NCI-H748 (cell line): Measurements from ENCODE around the gene BDKRB1.

Experiments
- DNase-seq: peaks from one replicate; lab custom pipeline; 2025; ENCODE audit not compliant: unreplicated experiment; lab: John Stamatoyannopoulos, UW

The BDKRB1 gene

DNA sequence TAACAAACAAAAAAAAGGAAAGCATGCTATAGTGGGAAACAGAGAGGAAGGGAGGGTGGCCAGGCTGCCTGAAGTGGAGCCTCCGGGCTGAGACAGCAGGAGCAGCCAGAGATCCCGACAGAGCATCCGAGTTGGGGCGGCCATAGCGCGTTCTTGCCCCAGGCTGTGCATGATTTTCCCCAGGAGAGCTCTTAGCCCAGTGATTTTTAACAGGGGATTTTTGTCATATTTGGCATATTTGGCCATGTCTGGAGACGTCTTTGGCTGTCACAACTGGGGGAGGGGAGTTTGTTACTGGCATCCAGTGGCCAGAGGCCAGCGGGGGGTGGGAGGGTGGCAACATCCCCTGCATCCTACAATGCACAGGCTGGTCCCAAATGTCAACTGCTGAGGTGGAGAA, 23.6 kb downstream of the BDKRB1 start:
- no peak for DNase-seq

DNA sequence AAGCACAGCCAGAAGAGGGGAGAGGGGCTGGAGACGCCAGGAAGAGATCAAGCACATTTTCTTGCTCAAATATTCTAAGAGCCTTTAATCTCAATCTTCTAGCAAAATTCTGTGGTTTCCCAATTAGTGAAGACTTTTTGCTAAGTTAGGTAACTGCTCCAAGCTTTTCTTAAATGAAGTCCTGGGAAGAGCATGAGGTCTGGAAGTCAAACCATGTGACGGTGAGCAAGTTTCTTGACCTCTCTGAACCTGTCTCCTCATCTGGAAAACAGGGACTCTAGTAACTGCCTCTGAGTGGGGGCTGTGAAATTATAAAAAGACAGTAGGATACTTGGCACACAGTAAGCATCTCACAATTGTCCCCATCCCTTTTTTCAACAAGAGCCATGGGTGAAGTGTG, 24.1 kb downstream of the BDKRB1 start:
- no peak for DNase-seq

DNA sequence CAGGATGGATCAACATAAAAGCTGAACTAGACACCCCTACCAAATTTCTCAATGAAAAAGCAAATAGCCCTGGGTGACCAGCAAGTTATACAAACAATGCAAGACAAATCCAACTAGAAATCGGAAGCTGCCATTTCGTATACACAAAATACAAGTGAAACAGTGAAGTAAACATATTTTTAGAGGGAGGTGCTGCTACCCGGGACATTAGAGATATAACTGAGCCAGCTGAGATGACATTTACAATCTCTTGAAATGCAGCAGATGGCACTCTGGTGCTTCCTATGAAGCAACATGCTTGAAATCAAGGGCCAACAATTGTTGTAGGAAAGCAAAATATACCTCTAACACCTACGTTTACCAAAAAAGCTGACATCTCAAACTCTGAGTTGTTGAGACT, 25.5 kb downstream of the BDKRB1 start:
- DNase-seq = peak; percentile 28

DNA sequence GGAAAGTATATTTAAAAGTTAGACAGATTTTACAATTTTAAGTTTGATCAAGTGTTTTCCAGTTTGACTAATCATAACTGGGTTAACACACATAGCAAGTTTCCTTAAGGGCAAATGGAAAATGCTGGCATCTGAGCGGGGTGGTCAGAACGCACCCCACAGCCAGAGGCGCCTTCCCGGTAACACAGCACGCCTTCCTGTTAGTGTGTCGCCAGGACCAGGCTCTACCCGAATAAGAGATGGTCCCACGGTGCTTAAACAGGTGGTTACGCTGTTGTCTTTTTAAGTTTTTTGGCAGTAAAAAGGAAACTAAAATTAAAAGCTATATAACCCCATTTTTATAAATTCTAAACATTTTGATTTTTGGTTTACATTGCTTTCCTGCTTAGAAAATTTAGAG, 28.0 kb downstream of the BDKRB1 start:
- no peak for DNase-seq

DNA sequence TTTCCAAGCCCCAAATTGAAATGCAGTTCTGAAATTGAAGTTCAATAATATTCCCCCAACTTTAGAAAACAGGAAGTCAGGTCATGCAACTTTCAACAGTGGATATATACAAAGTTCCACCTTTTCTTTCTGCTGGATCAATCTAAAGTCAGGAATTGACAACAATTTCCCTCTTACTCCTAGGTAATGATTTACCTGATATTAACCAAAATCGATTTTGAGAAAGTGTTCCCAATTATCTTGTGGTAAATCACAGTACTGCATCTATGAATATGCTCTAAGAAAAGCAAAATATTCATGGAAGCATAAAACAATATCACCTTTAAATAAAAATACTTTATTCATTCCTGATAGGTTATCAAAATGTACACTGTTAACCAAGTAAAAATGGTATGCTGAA, 28.4 kb downstream of the BDKRB1 start:
- no peak for DNase-seq

DNA sequence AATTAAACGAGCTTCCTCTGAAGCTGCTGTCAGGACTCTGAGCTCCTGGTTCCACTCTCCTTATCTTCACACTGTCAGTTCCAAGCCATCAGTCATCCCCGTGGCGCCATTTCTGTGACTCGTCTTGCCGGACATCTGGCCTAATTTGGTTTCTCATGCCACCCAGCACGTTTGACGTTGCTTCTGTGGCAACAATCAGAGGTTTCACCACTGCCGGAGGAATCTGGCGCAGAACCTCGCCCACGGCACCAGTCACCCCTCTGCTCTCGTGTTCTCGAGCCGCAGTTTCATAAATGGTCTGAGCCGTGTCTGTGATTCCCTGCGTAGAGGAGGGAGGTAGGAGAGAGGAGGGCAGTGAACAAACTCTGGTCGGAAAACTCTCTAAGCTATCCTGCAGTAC, 29.7 kb downstream of the BDKRB1 start:
- DNase-seq = no peak

DNA sequence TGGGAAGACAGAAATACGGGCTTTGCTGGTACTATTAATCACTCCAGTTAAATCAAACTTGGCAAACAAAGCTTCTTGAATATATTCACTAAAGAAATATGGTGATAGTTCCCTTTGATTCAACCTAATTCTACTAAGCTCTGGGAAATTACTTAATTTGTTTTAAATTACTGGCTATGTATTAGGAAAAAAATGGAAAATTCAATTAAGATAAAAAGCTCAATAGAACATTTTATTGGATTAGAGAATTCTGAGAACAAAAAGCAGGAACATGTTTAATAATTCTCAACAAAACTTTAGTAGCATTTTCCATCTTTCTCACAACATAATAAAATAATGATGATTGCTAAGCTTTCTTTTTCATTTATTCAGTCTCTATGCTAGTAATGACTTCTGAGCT, 30.2 kb downstream of the BDKRB1 start:
- DNase-seq = no peak

DNA sequence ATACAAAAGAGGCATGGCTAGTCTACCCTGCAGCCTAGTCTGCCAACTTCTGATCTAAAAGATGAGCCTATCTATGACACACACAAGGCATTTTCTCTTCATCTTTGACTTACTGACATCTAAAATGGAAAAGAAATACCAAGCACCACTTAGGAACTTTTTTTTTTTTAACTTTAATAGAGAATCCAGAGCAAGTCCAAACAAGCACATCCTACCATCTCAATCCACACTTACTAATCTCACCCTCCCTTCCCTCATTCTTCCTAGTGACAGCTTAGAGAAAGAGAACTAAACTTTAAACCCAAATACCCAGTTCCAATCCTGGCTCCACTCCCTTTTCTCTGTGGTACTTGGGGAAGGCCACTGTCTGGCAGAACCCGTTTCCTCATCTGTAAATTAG, 31.8 kb downstream of the BDKRB1 start:
- DNase-seq = no peak

DNA sequence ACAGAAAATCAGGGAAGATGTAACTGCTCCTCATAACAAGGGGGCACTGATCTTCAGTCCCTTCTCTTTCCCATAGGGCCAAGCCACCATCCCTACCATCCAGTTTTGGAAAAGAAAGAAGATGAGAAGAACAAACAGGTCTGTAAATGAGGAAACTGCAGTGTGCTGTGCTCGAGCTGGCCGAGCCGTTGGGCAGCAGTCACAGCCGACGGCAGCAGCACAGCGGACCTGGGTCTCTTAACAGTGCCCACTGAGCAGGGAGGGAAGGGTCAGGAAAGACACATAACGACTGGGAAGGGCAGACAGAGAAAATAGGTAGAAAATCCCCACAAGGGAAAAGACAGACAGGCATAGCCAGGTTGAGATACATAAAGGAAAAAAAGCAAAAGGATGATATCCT, 38.2 kb downstream of the BDKRB1 start:
- no peak for DNase-seq

DNA sequence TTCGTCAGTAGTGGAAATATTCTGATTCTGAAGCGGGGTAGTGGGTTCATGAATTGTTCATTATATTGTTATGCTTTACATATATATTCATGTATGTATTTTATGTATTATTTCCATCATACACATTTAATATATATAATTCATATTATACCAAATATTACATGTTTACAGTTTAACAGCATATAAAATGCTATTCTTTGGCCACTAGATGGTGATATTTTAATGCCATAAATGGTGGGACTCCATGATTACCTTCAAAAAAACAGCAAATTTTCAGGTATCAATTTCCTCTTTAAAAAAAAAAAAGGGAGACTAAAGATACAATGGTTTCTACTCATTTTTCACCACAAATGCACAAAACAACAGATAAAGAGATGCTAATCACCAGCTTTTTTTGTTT, 41.0 kb downstream of the BDKRB1 start:
- peak; percentile 38 for DNase-seq

DNA sequence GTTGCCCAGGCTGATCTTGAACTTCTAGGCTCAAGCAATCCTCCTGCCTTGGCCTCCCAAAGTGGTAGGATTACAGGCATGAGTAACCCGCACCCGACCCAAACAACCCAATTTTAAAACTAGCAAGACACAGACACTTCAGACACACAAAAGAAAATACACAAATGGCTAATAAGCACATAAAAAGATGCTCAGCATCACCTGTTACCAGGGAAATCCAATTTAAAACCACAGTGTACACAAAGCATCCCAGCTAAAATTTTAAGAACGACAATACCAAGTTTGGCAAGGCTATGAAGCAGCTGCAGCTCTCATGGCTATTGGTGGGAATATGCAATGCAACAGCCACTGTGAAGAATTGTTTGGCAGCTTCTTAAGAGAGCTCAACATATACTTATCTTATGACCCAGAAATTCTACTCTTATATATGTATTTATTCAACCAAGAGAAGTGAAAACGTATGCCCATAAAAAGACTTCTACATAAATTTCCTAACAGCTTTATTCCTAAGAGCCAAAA, 42.0 kb downstream of the BDKRB1 start:
- DNase-seq = no peak

DNA sequence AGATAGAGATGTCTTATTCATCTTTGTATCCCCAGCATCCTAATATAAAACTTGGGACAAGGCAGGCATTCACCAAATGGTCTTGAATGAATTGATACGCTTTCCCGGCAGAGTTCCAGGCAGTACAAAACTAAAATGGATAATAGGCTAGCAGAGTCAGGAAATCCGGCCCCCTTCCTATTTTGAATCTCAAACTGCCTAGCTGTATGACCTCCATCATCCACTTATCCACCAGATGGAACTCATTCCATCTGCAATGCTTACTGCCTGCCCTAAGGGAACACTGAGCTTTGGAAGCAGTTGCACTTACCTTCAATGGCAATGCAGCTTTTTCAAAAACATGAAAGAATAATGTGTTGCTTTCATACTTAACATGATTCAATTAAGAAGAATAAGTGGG, 43.4 kb downstream of the BDKRB1 start:
- DNase-seq = no peak

DNA sequence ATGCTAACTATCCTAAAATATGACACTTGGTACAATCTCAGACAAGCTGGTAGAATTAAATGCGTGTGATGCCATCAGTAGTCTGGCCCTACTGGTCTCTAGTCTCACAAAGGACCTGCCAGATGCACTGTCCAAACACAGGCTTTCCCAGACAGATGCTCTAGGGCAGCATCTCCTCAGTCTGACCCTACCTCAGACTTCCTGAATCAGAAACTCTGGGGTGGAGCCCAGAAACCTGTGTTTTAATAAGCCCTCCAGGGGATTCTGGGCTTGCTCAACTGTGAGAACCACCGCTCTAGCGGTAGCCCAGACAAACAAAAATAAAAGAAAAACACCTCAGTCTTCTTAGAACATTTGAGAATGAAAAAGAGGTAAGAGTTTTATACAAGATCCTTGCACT, 48.0 kb downstream of the BDKRB1 start:
- no peak for DNase-seq

DNA sequence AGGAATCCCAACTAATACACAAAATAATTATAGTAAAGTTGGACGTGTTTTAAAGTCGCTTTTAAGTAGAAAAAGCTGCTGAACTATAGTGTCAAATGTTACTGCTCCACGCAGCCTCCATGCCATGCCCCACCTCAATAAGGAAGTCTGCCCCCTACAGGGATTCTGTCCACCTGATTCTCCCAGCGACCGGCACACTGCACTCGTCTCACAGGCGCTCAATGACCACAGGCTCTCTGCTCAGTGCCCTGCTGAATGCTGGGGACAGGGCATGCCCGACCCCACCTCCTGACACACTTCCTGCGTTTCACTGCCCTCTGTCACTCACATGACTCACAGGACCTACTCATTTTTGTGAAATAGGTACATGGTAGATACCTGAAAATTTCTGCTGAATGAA, 48.9 kb downstream of the BDKRB1 start:
- DNase-seq = no peak

DNA sequence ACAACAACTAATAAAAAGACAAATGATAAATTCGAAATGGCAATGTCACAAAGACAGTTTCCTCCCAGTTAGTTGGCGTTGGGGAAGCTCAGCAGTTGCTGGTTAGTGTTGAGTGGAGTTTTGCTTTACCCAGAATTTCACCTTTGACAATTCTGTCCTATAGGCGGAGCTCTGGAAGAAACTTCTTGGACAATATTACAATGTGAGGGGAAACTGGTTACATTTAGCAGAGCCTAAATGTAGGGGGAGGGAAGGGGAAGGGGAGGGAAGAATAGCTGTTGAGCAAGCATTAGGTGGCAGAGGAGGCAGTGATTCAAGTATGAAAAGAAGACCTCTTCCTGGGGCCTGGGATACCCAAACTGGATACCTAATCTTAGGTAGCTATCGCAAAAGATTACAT, 51.4 kb downstream of the BDKRB1 start:
- DNase-seq = no peak

DNA sequence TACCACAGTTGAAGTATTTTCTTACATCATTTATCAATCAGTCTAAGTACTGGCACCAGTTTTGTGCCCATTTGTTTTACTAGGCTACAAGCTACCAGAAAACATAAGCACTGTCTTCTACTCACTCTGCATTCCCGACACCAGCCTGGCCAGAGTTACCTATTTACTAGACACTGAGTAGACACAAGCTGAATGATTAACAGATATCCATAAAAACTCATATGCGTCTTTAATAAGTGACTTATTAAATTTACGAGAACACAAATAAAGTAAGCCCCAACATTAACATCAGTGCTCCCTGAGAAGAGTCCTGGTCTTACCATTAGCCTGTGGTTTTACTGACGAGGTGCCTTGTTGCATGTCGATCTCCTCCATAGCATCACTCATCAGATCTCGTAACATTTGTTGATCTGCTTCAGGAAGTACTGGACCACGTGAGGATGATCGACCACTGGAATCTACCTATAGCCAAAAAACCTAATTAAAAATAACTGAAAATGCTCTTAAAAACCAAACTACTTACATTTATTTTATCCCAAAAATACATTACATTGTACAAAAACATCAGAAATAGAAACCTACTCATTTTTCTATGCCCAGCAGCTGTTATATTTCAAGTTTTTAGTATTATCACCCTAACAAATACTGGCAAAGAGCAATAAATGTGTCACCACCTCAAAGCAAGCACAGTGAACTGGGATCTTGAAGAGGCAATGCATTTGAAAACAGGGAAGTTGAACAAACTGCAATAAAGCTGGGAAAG, 53.3 kb downstream of the BDKRB1 start:
- no peak for DNase-seq

DNA sequence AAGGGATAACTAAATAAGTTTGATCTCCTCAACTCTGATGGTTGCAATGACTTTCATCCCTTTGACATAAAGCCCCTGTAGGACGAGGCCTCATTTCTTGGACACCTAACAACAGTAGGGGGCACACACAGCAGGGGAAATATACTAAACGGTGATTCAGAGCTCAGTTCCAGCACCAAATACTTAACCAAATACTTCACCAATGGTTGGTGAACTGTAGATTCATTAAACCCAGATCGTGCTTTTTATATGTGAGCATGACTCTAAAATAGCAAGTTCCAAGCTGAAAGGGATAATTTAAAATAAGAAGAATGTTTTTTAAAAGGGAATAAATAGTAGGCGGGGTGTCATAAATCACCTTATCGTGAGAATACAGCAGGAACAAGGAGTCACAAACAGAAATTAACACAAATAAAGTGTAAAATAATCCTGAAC, 53.9 kb downstream of the BDKRB1 start:
- DNase-seq = no peak

DNA sequence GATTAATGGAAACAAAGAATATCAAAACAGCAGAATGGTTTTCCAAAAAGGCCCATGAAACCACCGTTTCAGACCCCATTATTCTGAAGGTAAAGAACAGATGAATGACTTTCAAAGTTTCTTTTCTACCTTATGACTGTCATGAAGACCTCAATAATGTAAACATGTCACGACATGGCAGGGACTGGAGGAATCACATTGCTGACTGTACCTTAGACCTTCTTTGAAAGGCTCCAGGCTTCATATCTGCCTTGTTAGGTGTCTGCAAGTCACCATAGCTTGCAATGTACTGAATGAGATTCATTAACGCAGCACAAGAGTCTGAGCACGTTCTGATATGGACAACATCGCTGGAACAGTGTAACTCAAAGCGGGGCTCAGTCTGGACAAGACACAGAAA, 54.9 kb downstream of the BDKRB1 start:
- no peak for DNase-seq
